HepG2 (cell line): ENCODE results near the gene MTHFD2L. TPM values are rescaled to one million over a fixed set of nuclear protein-coding genes. Genes with fewer than 3 reads are reported as not detected.
A peak's percentile ranks its signal among the peaks of the same experiment; 100 is the strongest.

ENCODE experiments used
- ATF7-NPFF ChIP-seq: sonication (generic); formaldehyde crosslinking; IDR thresholded peaks from 2 replicates; pipeline ENCODE4 v1.8.1; 2023; ENCODE audit warnings: mild to moderate bottlenecking, low read depth, missing genetic modification reagents, moderate library complexity
- NAIF1 ChIP-seq: sonication (generic); formaldehyde crosslinking; IDR thresholded peaks from 2 replicates; pipeline ENCODE4 v1.5.0; 2020; ENCODE audit warnings: mild to moderate bottlenecking, missing genetic modification reagents, borderline replicate concordance
- NFIC ChIP-seq: IDR thresholded peaks from 2 replicates; pipeline ENCODE4 v1.6.1; 2012; ENCODE audit warnings: mild to moderate bottlenecking, low read length, inconsistent platforms
- SIX4 ChIP-seq: sonication (generic); formaldehyde crosslinking; IDR thresholded peaks from 2 replicates; pipeline ENCODE4 v1.4.0; 2020; ENCODE audit warnings: missing genetic modification reagents
- ZFP36L1 ChIP-seq: sonication (generic); formaldehyde crosslinking; IDR thresholded peaks from 2 replicates; pipeline ENCODE4 v1.8.0; 2022; ENCODE audit warnings: mild to moderate bottlenecking, missing genetic modification reagents, moderate library complexity
- ZNF549 ChIP-seq: sonication (generic); formaldehyde crosslinking; IDR thresholded peaks from 2 replicates; pipeline ENCODE4 v1.5.0; 2020; ENCODE audit warnings: missing genetic modification reagents
- ZNF572 ChIP-seq: sonication (generic); formaldehyde crosslinking; IDR thresholded peaks from 2 replicates; pipeline ENCODE4 v1.5.1; 2020; ENCODE audit warnings: mild to moderate bottlenecking, missing genetic modification reagents
- ZNF766 ChIP-seq: sonication (generic); formaldehyde crosslinking; IDR thresholded peaks from 2 replicates; pipeline ENCODE4 v1.5.0; 2020; ENCODE audit warnings: missing genetic modification reagents, borderline replicate concordance
- polyA plus RNA-seq, 8 experiments: library from polyadenylated mRNA; depleted of rRNA in 3 of 8; stranded (reverse) in 7 of 8; unstranded in 1 of 8; fragments of >200 nt; fragmentation: Illumina TruSeq in 4 of 8; extraction: Trizol in 4 of 8; gene quantifications; 2 replicates each; pipeline versions ENCODE4 v1.2.1 to v1.2.3, GENCODE V29; 2011 to 2016; ENCODE audit warnings: low read depth in 4 of 8, missing spikeins in 1 of 8, mixed read lengths in 1 of 8; ENCODE audit not compliant: insufficient read depth in 1 of 8
- total RNA-seq, 5 experiments: library from RNA; depleted of rRNA; stranded (reverse); fragments of >200 nt; fragmentation: Illumina TruSeq; extraction: Trizol; gene quantifications; 2 replicates each; pipeline ENCODE4 v1.2.3, GENCODE V29; 2016; ENCODE audit warnings: low read depth in 1 of 5
- TF ChIP-seq, protein P1 (sequence below): sonication (generic); formaldehyde crosslinking; IDR thresholded peaks from 2 replicates; pipeline ENCODE4 v1.5.1; 2020; ENCODE audit warnings: mild to moderate bottlenecking, missing genetic modification reagents, borderline replicate concordance
- TF ChIP-seq, protein P2 (sequence below): sonication (generic); formaldehyde crosslinking; IDR thresholded peaks from 2 replicates; pipeline ENCODE4 v1.8.1; 2023; ENCODE audit warnings: mild to moderate bottlenecking, inconsistent platforms, moderate library complexity, missing genetic modification reagents, borderline replicate concordance
- TF ChIP-seq, protein P3 (sequence below): sonication (generic); formaldehyde crosslinking; conservative IDR thresholded peaks from 2 replicates; pipeline ENCODE4 v1.8.0; 2022; ENCODE audit warnings: mild to moderate bottlenecking, moderate library complexity, missing genetic modification reagents
- TF ChIP-seq, protein P4 (sequence below): sonication (generic); formaldehyde crosslinking; IDR thresholded peaks from 2 replicates; pipeline ENCODE4 v1.4.0; 2020; ENCODE audit warnings: mild to moderate bottlenecking, missing genetic modification reagents
- TF ChIP-seq, protein P5 (sequence below): sonication (generic); formaldehyde crosslinking; IDR thresholded peaks from 2 replicates; pipeline ENCODE4 v1.8.1; 2023; ENCODE audit warnings: mild to moderate bottlenecking, missing genetic modification reagents

MTHFD2L gene
- total and polyA plus RNA-seq, 2 of the 13 experiments (the other 11 are each of a cell fraction or from before 2014, with no cell fraction given): 10.5 to 14.9 TPM

DNA sequence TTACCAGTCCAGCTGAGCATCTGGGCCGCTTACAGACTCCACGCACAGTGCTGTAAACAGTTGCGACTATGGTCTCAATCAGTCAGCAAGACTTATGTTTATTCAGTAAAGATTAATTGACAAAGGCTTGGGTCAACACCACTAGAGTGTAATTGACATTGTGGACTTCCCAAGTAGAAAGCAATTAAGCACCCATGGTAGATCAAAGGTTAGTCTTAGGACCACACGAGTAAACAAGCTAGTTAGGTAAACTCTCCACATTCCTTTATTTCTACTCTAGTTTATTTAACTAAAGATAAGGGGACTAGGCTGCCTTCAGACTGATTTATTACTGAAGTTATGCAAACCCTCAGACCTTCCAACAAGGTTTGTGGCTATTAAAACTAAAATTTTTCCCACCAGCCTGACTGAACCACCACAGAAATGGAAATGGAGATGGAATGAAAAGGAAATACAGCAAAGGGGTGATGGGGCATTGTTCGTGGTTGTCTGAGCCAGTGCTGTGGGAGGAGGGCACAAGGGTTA is 44.2 kb downstream of the MTHFD2L start (continued):
- TF ChIP-seq, protein P1, sequence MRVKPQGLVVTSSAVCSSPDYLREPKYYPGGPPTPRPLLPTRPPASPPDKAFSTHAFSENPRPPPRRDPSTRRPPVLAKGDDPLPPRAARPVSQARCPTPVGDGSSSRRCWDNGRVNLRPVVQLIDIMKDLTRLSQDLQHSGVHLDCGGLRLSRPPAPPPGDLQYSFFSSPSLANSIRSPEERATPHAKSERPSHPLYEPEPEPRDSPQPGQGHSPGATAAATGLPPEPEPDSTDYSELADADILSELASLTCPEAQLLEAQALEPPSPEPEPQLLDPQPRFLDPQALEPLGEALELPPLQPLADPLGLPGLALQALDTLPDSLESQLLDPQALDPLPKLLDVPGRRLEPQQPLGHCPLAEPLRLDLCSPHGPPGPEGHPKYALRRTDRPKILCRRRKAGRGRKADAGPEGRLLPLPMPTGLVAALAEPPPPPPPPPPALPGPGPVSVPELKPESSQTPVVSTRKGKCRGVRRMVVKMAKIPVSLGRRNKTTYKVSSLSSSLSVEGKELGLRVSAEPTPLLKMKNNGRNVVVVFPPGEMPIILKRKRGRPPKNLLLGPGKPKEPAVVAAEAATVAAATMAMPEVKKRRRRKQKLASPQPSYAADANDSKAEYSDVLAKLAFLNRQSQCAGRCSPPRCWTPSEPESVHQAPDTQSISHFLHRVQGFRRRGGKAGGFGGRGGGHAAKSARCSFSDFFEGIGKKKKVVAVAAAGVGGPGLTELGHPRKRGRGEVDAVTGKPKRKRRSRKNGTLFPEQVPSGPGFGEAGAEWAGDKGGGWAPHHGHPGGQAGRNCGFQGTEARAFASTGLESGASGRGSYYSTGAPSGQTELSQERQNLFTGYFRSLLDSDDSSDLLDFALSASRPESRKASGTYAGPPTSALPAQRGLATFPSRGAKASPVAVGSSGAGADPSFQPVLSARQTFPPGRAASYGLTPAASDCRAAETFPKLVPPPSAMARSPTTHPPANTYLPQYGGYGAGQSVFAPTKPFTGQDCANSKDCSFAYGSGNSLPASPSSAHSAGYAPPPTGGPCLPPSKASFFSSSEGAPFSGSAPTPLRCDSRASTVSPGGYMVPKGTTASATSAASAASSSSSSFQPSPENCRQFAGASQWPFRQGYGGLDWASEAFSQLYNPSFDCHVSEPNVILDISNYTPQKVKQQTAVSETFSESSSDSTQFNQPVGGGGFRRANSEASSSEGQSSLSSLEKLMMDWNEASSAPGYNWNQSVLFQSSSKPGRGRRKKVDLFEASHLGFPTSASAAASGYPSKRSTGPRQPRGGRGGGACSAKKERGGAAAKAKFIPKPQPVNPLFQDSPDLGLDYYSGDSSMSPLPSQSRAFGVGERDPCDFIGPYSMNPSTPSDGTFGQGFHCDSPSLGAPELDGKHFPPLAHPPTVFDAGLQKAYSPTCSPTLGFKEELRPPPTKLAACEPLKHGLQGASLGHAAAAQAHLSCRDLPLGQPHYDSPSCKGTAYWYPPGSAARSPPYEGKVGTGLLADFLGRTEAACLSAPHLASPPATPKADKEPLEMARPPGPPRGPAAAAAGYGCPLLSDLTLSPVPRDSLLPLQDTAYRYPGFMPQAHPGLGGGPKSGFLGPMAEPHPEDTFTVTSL (CRISPR knock-in tag): peak; percentile 97
- TF ChIP-seq, protein P2, sequence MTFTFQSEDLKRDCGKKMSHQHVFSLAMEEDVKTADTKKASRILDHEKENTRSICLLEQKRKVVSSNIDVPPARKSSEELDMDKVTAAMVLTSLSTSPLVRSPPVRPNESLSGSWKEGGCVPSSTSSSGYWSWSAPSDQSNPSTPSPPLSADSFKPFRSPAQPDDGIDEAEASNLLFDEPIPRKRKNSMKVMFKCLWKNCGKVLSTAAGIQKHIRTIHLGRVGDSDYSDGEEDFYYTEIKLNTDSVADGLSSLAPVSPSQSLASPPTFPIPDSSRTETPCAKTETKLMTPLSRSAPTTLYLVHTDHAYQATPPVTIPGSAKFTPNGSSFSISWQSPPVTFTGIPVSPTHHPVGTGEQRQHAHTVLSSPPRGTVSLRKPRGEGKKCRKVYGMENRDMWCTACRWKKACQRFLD: no peak
- TF ChIP-seq ZNF766 (CRISPR knock-in tag) (no peak), SIX4 (CRISPR knock-in tag) (peak; percentile 59; the same call in 1 of the 2 replicates), ZNF572 (CRISPR knock-in tag) (no peak), ATF7-NPFF (CRISPR knock-in tag) (no peak), ZNF549 (no peak), NFIC (peak; percentile 95), ZFP36L1 (CRISPR knock-in tag) (peak; percentile 95; the same call in 1 of the 2 replicates), NAIF1 (CRISPR knock-in tag) (no peak; the same call in 1 of the 2 replicates)
- TF ChIP-seq, protein P3, sequence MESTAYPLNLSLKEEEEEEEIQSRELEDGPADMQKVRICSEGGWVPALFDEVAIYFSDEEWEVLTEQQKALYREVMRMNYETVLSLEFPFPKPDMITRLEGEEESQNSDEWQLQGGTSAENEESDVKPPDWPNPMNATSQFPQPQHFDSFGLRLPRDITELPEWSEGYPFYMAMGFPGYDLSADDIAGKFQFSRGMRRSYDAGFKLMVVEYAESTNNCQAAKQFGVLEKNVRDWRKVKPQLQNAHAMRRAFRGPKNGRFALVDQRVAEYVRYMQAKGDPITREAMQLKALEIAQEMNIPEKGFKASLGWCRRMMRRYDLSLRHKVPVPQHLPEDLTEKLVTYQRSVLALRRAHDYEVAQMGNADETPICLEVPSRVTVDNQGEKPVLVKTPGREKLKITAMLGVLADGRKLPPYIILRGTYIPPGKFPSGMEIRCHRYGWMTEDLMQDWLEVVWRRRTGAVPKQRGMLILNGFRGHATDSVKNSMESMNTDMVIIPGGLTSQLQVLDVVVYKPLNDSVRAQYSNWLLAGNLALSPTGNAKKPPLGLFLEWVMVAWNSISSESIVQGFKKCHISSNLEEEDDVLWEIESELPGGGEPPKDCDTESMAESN (CRISPR knock-in tag): no peak; the same call in 1 of the 2 replicates
- TF ChIP-seq, protein P4, sequence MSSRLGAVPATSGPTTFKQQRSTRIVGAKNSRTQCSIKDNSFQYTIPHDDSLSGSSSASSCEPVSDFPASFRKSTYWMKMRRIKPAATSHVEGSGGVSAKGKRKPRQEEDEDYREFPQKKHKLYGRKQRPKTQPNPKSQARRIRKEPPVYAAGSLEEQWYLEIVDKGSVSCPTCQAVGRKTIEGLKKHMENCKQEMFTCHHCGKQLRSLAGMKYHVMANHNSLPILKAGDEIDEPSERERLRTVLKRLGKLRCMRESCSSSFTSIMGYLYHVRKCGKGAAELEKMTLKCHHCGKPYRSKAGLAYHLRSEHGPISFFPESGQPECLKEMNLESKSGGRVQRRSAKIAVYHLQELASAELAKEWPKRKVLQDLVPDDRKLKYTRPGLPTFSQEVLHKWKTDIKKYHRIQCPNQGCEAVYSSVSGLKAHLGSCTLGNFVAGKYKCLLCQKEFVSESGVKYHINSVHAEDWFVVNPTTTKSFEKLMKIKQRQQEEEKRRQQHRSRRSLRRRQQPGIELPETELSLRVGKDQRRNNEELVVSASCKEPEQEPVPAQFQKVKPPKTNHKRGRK (CRISPR knock-in tag): no peak
- TF ChIP-seq, protein P5, sequence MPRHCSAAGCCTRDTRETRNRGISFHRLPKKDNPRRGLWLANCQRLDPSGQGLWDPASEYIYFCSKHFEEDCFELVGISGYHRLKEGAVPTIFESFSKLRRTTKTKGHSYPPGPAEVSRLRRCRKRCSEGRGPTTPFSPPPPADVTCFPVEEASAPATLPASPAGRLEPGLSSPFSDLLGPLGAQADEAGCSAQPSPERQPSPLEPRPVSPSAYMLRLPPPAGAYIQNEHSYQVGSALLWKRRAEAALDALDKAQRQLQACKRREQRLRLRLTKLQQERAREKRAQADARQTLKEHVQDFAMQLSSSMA (CRISPR knock-in tag): no peak
